Inferior parietal cortex (tissue), 1 donor: ENCODE results near the gene EZH1.
"Not testable (repeated sequence)": the region's sequence is repeated elsewhere in the genome, so short reads cannot be mapped to it uniquely, and the experiment has no call there.

Experiments
- DNase-seq: peaks from one replicate; pipeline ENCODE4 v3.0.0-alpha.2; 2016; ENCODE audit errors: extremely low spot score

The EZH1 gene

DNA sequence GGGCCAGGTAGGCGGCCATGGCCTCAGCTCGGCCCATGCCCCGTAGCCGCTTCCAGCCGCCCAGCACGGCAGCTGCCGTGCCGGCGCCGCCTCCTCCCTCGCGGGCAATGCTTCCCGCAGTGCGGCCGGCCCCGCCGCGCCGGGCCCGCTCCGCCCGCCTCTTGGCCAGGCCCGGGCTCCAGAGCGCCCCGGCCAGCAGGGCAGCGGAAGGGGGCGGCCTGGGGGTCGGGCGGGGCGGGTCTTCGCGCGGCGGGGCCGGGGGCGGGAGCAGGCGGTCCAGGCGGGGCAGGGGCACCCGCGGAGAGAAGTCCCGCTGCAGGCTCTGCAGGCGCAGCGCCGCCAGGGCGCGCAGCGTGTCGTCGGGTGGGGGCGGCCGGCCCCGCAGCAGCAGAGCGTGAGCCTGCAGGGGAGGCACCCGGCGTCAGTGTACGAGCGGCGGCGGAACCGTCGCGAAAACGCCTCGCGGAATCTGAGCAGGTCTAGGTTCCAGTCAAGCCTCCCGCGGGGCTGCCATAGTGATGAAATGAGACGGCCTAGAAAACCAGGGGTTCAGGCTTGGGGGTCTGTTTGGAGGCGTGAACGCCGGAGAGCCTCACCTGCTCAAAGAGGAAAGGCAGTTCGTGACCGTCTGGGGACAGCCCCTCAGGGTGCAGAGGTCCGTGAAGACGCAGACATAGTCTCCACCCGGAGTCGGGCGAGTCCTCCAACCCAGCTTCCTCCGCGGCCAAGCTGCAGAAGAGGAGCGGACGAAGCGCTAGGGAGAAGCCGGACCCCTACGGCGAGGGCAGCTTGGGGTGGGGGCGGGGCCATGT is 74.7 kb downstream of the EZH1 start:
- no peak for DNase-seq

DNA sequence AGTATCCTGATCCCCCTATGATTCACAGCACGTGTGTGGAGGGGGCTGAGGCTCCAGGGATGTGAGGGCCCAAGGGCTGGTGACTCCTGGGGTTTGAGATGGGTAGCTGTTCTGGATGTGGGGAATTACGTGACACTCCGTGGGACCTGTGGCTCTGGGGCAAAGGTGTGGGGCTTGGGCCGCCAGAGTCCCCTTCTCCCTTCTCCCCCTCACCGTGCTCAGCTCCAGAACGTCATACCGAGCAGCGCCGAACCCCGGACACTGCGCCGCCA is 75.2 kb downstream of the EZH1 start:
- no peak for DNase-seq

GRCh38 chr17:42667088-42667951 is 77.5 kb downstream of the EZH1 start:
- DNase-seq: no peak

DNA sequence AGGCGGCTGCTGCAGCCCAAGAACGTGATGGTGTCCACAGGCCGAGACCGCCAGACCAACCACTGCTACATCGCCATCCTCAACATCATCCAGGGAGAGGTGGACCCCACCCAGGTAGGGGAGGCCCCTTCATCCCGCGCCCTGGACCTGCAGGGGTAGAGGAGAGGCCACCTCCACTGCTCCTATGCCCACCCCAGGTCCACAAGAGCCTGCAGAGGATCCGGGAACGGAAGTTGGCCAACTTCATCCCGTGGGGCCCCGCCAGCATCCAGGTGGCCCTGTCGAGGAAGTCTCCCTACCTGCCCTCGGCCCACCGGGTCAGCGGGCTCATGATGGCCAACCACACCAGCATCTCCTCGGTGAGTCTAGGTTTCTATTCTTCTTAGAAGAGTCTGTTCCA is 78.7 kb downstream of the EZH1 start:
- DNase-seq: not testable (repeated sequence)

GRCh38 chr17:42665581-42666001 is 79.2 kb downstream of the EZH1 start:
- no peak for DNase-seq

- DNase-seq: no peak
Measured at GRCh38 chr17:42660692-42661345, 84.0 kb downstream of the EZH1 start.

DNA sequence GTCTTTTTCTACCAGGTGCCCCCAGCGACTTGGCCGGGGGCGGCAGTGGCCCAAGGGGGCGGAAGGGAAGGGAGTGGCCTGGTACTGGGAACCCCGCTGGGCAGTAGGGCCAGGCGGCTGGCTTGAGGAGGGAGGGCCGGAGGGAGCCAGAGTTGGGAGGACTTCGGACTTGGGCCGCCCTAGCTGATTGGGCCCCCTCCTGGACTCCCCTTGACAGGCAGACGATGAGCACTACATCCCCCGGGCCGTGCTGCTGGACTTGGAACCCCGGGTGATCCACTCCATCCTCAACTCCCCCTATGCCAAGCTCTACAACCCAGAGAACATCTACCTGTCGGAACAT is 84.9 kb downstream of the EZH1 start:
- DNase-seq: not testable (repeated sequence)

DNA sequence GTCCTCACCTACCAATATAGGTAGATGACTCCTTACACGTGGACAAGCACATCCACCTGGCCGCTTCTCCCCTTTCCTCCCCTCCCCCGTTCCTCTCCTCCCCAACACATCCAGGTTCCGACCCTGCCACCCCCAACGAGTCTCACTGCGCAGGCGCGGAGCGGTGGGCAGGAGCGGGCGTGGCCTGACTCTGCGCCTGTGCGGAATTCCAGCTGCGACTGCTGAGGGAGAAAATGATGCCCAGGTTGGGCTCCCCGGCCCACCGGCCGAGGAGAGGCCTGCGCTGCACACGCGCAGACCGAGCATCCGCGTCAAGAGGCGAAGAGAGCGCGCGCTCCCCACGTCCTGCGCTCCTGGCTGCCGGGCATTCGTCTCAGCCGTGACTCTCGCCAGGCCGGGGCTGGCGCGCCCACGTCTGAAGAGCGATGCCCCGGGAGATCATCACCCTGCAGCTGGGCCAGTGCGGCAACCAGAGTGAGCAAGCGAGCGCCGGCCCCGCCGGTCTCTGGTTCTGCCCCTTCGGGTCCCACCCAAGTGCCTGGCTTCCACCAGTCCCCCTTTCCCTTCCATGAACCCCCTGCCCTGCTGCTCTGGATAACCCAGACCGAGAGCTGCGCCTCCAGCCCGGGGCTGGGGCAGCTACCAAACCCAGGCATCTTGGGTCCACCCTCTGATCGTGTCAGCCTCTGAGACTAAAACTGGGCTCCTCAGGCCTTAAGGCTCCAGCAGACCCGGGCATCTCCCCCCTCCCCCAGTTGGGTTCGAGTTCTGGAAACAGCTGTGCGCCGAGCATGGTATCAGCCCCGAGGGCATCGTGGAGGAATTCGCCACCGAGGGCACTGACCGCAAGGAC is 85.5 kb downstream of the EZH1 start, which contains the start of gene TUBG2:
Gene TUBG2, plus strand, starts transcription at position 206 of the 853 bp plus-strand sequence. Its CDS starts 220 bp downstream, at position 426.
- peak; percentile 89 for DNase-seq

DNA sequence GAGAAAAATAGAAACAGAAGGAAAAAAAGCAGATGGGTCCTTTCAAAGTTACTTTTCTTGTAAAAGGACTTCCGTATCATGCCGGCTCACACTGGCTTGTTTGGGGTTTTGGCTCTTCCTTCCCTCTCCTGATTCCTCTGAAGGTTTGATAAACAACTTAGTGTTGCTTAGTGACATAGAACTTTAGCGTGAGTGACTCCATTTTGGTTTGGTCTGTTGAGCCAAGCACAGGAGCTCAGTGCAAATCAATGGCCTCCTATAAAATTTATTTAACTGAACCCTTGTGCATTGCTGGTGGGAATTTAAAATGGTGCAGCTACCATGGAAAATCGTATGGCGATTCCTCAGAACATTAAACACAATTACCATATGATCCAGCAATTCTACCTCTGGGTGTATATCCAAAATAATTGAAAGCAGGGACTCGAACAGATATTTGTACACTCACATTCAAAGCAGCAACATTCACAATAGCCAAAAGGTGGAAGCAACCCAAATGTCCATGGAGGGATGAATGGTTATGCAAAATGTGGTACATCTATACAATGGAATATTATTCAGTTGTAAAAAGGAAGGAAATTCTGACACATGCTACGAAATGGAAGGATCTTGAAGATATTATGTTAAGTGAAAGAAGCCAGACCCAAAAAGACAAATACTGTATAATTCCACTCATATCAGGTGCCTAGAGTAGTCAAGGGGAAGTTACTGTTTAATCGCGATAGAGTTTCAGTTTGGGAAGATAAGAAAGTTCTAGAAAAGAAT is 86.8 kb downstream of the EZH1 start:
- DNase-seq: no peak

DNA sequence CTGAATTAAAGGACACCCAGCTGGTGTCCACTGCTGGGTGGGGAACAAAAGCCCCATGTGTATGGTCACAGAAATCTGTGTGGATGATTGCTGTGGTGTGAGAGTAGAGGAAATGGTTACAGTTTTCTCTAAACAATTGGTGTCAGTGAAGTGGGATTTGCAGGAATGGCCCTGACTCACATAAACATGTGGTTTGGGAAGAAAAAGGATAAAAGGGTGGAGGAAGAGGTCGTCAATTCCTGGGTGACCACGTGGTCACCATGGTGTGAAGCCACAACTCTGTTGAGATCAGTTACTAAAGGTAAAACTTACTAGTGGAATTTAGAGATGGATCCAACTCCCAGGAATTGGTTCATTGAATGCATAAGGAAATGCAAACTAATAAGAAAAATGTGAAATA is 89.3 kb downstream of the EZH1 start:
- DNase-seq: no peak

- peak; percentile 63 for DNase-seq
Measured at GRCh38 chr17:42653179-42654124, 91.4 kb downstream of the EZH1 start.

- no peak for DNase-seq
Measured at GRCh38 chr17:42651392-42651791, 93.4 kb downstream of the EZH1 start.
